ENCODE data around the gene CLMN.

Gene CLMN

GRCh38 chr14:95320078-95320895 is 579 bp upstream of the CLMN start:
- peak; percentile 71 for DNase-seq (ENCODE audit: low spot score)

- DNase-seq (ENCODE audit: low spot score): no peak
Observed at GRCh38 chr14:95318399-95319311, 1.1 kb downstream of the CLMN start.

- DNase-seq (ENCODE audit: low spot score): no peak
Observed at GRCh38 chr14:95317817-95318343, 1.8 kb downstream of the CLMN start.

- DNase-seq (ENCODE audit: low spot score): peak; percentile 57
Observed at GRCh38 chr14:95316821-95317220, 2.9 kb downstream of the CLMN start.

GRCh38 chr14:95315579-95315978 is 4.1 kb downstream of the CLMN start:
- DNase-seq (ENCODE audit: low spot score): no peak

GRCh38 chr14:95315156-95315555 is 4.6 kb downstream of the CLMN start:
- DNase-seq (ENCODE audit: low spot score): no peak

GRCh38 chr14:95314609-95315008 is 5.1 kb downstream of the CLMN start:
- DNase-seq (ENCODE audit: low spot score): no peak

- no peak for DNase-seq (ENCODE audit: low spot score)
Observed at GRCh38 chr14:95313707-95314106, 6.0 kb downstream of the CLMN start.

- DNase-seq (ENCODE audit: low spot score): no peak
Observed at GRCh38 chr14:95313190-95313589, 6.5 kb downstream of the CLMN start.

- no peak for DNase-seq (ENCODE audit: low spot score)
Observed at GRCh38 chr14:95312311-95312710, 7.4 kb downstream of the CLMN start.

- no peak for DNase-seq (ENCODE audit: low spot score)
Observed at GRCh38 chr14:95311752-95312151, 8.0 kb downstream of the CLMN start.

GRCh38 chr14:95310635-95311380 is 8.9 kb downstream of the CLMN start:
- DNase-seq (ENCODE audit: low spot score): no peak

GRCh38 chr14:95309261-95310051 is 10.3 kb downstream of the CLMN start:
- no peak for DNase-seq (ENCODE audit: low spot score)

GRCh38 chr14:95308073-95308472 is 11.6 kb downstream of the CLMN start:
- DNase-seq (ENCODE audit: low spot score): no peak

GRCh38 chr14:95307402-95308041 is 12.2 kb downstream of the CLMN start:
- no peak for DNase-seq (ENCODE audit: low spot score)

GRCh38 chr14:95305940-95306339 is 13.8 kb downstream of the CLMN start:
- DNase-seq (ENCODE audit: low spot score): no peak

- DNase-seq (ENCODE audit: low spot score): no peak
Observed at GRCh38 chr14:95305145-95305544, 14.6 kb downstream of the CLMN start.

GRCh38 chr14:95304342-95304741 is 15.4 kb downstream of the CLMN start:
- DNase-seq (ENCODE audit: low spot score): no peak

- no peak for DNase-seq (ENCODE audit: low spot score)
Observed at GRCh38 chr14:95303552-95303951, 16.2 kb downstream of the CLMN start.

- no peak for DNase-seq (ENCODE audit: low spot score)
Observed at GRCh38 chr14:95302667-95303506, 16.8 kb downstream of the CLMN start.
